Neural cell (in vitro differentiated cells): ENCODE measurements around the gene PCDH9. TPM values are rescaled to one million over a fixed set of nuclear protein-coding genes. Genes with fewer than 3 reads are reported as not detected.

Experiments used
- H2AFZ ChIP-seq: fragments of 200-600, 300-800 bp; sonication (generic), shearing (Covaris generic); 2 replicates; pipeline ENCODE4 v1.6.0; 2014; ENCODE audit warnings: low read depth, mild to moderate bottlenecking, antibody characterized with exemption, low read length, moderate library complexity
- H3F3A ChIP-seq: fragments of 200-600 bp; shearing (Covaris generic); 2 replicates; pipeline ENCODE4 v1.6.1; 2016; ENCODE audit warnings: mild to moderate bottlenecking, moderate library complexity, mixed read lengths, antibody characterized with exemption, low read length; ENCODE audit not compliant: insufficient read depth, poor library complexity, severe bottlenecking
- H3K27ac ChIP-seq: fragments of 200-600, 300-800 bp; sonication (generic), shearing (Covaris generic); 2 replicates; pipeline ENCODE4 v1.5.1; 2014; ENCODE audit warnings: mild to moderate bottlenecking, low read length, moderate library complexity
- H3K27me3 ChIP-seq: fragments of 300-800, 200-600 bp; sonication (generic), shearing (Covaris generic); 2 replicates; pipeline ENCODE4 v1.6.0; 2014; ENCODE audit warnings: mild to moderate bottlenecking, low read depth, low read length, moderate library complexity; ENCODE audit not compliant: insufficient read depth
- H3K36me3 ChIP-seq: fragments of 300-800, 200-600 bp; sonication (generic), shearing (Covaris generic); 2 replicates; pipeline ENCODE4 v1.5.1; 2014; ENCODE audit warnings: mild to moderate bottlenecking, antibody characterized with exemption, low read length, moderate library complexity; ENCODE audit not compliant: insufficient read depth
- H3K4me2 ChIP-seq: fragments of 300-800, 200-600 bp; sonication (generic), shearing (Covaris generic); 2 replicates; pipeline ENCODE4 v1.6.0; 2014; ENCODE audit warnings: mild to moderate bottlenecking, low read length
- H3K4me3 ChIP-seq: fragments of 300-800, 200-600 bp; sonication (generic), shearing (Covaris generic); 2 replicates; pipeline ENCODE4 v1.5.1; 2014; ENCODE audit warnings: mild to moderate bottlenecking, low read length, moderate library complexity
- H3K79me2 ChIP-seq: fragments of 200-600 bp; shearing (Covaris generic); replicated peaks from 2 replicates; pipeline ENCODE4 v1.6.0; 2014; ENCODE audit warnings: mild to moderate bottlenecking, low read length, moderate library complexity; ENCODE audit not compliant: insufficient read depth
- H3K9ac ChIP-seq: fragments of 300-800, 200-600 bp; sonication (generic), shearing (Covaris generic); 2 replicates; pipeline ENCODE4 v1.6.1; 2016; ENCODE audit warnings: mild to moderate bottlenecking, low read length, mixed read lengths
- H3K9me2 ChIP-seq: fragments of 200-600 bp; shearing (Covaris generic); 2 replicates; pipeline ENCODE4 v1.6.1; 2016; ENCODE audit warnings: mild to moderate bottlenecking, low read length, mixed read lengths; ENCODE audit not compliant: insufficient read depth
- H3K9me3 ChIP-seq: fragments of 200-600, 300-800 bp; sonication (generic), shearing (Covaris generic); 2 replicates; pipeline ENCODE4 v1.6.1; 2016; ENCODE audit warnings: mild to moderate bottlenecking, mixed run types, low read length, moderate library complexity, mixed read lengths
- H4K20me1 ChIP-seq: fragments of 200-600 bp; shearing (Covaris generic); 2 replicates; pipeline ENCODE4 v1.6.1; 2016; ENCODE audit warnings: mild to moderate bottlenecking, mixed run types; ENCODE audit not compliant: insufficient read depth
- EP300 ChIP-seq: fragments of 450-650 bp; conservative IDR thresholded peaks from 2 replicates; pipeline ENCODE4 v1.6.1; 2014; ENCODE audit warnings: antibody characterized with exemption, mild to moderate bottlenecking, moderate library complexity; ENCODE audit not compliant: poor library complexity, severe bottlenecking
- EZH2 ChIP-seq: fragments of 200-600, 300-800 bp; shearing (Covaris generic), sonication (generic); IDR thresholded peaks from 2 replicates; pipeline ENCODE4 v1.6.1; 2014; ENCODE audit warnings: antibody characterized with exemption, low read length, borderline replicate concordance, mild to moderate bottlenecking; ENCODE audit not compliant: insufficient read depth, poor library complexity, severe bottlenecking
- MXI1 ChIP-seq: fragments of 450-650 bp; conservative IDR thresholded peaks from 2 replicates; pipeline ENCODE4 v1.6.1; 2014; ENCODE audit warnings: antibody characterized with exemption, mild to moderate bottlenecking; ENCODE audit not compliant: poor library complexity, severe bottlenecking
- POLR2AphosphoS5 ChIP-seq: IDR thresholded peaks from 2 replicates; pipeline ENCODE4 v1.6.1; 2012
- RAD21 ChIP-seq: fragments of 450-650 bp; conservative IDR thresholded peaks from 2 replicates; pipeline ENCODE4 v1.6.1; 2014; ENCODE audit warnings: antibody characterized with exemption, mild to moderate bottlenecking, moderate library complexity
- SMC3 ChIP-seq: fragments of 450-650 bp; conservative IDR thresholded peaks from 2 replicates; pipeline ENCODE4 v1.6.1; 2014; ENCODE audit warnings: antibody characterized with exemption, mild to moderate bottlenecking, moderate library complexity; ENCODE audit not compliant: poor library complexity
- TAF1 ChIP-seq: IDR thresholded peaks from 2 replicates; pipeline ENCODE4 v1.6.1; 2012; ENCODE audit warnings: low read depth
- polyA plus RNA-seq: library from polyadenylated mRNA; depleted of rRNA; stranded (reverse); fragments of >200 nt; gene quantifications from 2 replicates; pipeline ENCODE4 v1.2.3, GENCODE V29; 2014
- TF ChIP-seq, protein P1 (sequence below): IDR thresholded peaks from 2 replicates; pipeline ENCODE4 v1.6.1; 2012; ENCODE audit warnings: borderline replicate concordance
- TF ChIP-seq, protein P2 (sequence below): fragments of 450-650 bp; IDR thresholded peaks from 2 replicates; pipeline ENCODE4 v1.5.1; 2014; ENCODE audit warnings: antibody characterized with exemption, mild to moderate bottlenecking, moderate library complexity; ENCODE audit not compliant: poor library complexity, severe bottlenecking

The PCDH9 gene
- polyA plus RNA-seq, 1 donor from 2014 or later = 4.6 TPM

DNA sequence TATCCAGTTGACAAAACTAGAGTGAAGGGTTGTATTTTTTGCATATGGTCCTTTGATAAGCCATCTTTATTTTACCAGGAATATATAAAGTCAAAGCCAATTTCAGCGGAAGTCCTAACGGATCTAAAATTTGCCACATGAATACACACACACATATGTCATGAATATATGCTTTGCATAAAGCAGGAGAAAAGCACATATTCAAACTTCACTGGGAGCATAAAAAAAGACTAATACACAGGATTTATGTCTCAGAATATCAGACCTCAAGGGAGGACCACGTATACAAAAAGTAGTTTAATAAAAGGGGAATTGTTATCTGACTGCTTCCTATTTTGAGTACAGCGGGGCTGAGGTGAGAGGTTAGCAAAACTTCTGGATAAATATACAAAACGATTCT, 308.7 kb downstream of the PCDH9 start:
- no peaks in the 10 kb centered on the region for H3K9me2 ChIP-seq

DNA sequence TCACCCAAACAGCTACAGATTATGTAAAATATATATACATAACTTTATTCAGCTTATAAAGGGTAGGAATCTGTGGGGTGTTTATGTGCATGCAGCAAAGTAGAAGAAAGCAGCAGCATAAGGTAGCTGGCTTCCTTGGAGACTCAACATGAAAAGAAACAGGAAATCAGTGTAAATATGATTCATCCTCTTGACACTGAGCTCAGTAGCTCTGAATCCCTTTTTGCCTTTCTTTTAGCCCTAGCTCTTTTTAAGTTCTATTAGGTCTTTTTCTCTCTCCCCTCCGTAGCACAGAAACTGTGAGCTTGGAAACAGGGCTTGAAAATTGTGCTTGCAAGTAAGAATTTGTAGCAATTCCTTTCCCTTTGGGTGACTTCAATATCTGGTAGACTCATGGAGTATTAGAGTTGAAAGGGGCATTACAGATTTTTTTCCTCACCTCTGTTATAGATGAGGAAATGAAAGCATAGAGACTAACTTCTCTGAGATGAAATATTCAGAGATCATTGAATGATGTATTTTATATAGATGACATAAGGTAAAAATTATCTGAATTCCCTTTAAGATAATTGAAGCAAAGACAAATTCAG, 314.4 kb downstream of the PCDH9 start:
- no peaks in the 10 kb centered on the region for H3K27me3 ChIP-seq
- H3K9me3 ChIP-seq = no peaks in the 10 kb centered on the region
- H3F3A ChIP-seq = no peaks in the 10 kb centered on the region
- no peak overlapping the region for H3K27ac ChIP-seq
- no peaks in the 10 kb centered on the region for H4K20me1 ChIP-seq
- no peaks in the 10 kb centered on the region for H3K9me2 ChIP-seq
- TF ChIP-seq POLR2AphosphoS5 (no peak), SMC3 (no peak), TAF1 (no peak), MXI1 (no peak), RAD21 (no peak), EP300 (no peak)
- TF ChIP-seq, protein P1, sequence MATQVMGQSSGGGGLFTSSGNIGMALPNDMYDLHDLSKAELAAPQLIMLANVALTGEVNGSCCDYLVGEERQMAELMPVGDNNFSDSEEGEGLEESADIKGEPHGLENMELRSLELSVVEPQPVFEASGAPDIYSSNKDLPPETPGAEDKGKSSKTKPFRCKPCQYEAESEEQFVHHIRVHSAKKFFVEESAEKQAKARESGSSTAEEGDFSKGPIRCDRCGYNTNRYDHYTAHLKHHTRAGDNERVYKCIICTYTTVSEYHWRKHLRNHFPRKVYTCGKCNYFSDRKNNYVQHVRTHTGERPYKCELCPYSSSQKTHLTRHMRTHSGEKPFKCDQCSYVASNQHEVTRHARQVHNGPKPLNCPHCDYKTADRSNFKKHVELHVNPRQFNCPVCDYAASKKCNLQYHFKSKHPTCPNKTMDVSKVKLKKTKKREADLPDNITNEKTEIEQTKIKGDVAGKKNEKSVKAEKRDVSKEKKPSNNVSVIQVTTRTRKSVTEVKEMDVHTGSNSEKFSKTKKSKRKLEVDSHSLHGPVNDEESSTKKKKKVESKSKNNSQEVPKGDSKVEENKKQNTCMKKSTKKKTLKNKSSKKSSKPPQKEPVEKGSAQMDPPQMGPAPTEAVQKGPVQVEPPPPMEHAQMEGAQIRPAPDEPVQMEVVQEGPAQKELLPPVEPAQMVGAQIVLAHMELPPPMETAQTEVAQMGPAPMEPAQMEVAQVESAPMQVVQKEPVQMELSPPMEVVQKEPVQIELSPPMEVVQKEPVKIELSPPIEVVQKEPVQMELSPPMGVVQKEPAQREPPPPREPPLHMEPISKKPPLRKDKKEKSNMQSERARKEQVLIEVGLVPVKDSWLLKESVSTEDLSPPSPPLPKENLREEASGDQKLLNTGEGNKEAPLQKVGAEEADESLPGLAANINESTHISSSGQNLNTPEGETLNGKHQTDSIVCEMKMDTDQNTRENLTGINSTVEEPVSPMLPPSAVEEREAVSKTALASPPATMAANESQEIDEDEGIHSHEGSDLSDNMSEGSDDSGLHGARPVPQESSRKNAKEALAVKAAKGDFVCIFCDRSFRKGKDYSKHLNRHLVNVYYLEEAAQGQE = no peak
- H3K9ac ChIP-seq = no peak overlapping the region
- no peak overlapping the region for H3K4me3 ChIP-seq
- H2AFZ ChIP-seq = no peak overlapping the region
- H3K4me2 ChIP-seq = no peak overlapping the region
- no peaks in the 10 kb centered on the region for H3K36me3 ChIP-seq
- no peaks in the 10 kb centered on the region for H3K79me2 ChIP-seq

More for the DNA sequence above, 308.7 kb downstream of the PCDH9 start:
- Histone ChIP-seq H3K9me3 (no peaks in the 10 kb centered on the region), H3K36me3 (no peaks in the 10 kb centered on the region), H3K27ac (no peak overlapping the region), H3K9ac (no peak overlapping the region), H4K20me1 (no peaks in the 10 kb centered on the region), H2AFZ (no peak overlapping the region), H3F3A (no peaks in the 10 kb centered on the region), H3K79me2 (no peaks in the 10 kb centered on the region), H3K27me3 (no peaks in the 10 kb centered on the region), H3K4me2 (no peak overlapping the region), H3K4me3 (no peak overlapping the region)
- TF ChIP-seq SMC3 (no peak), EZH2 (no peak), POLR2AphosphoS5 (no peak), RAD21 (no peak), EP300 (no peak), TAF1 (no peak), MXI1 (no peak)
- TF ChIP-seq, protein P2, sequence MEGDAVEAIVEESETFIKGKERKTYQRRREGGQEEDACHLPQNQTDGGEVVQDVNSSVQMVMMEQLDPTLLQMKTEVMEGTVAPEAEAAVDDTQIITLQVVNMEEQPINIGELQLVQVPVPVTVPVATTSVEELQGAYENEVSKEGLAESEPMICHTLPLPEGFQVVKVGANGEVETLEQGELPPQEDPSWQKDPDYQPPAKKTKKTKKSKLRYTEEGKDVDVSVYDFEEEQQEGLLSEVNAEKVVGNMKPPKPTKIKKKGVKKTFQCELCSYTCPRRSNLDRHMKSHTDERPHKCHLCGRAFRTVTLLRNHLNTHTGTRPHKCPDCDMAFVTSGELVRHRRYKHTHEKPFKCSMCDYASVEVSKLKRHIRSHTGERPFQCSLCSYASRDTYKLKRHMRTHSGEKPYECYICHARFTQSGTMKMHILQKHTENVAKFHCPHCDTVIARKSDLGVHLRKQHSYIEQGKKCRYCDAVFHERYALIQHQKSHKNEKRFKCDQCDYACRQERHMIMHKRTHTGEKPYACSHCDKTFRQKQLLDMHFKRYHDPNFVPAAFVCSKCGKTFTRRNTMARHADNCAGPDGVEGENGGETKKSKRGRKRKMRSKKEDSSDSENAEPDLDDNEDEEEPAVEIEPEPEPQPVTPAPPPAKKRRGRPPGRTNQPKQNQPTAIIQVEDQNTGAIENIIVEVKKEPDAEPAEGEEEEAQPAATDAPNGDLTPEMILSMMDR = no peak
- TF ChIP-seq, protein P1 = no peak
